Thymus (tissue), 11 donors: ENCODE data around the gene ITLN1. TPM values are rescaled to one million over a fixed set of nuclear protein-coding genes. Genes with fewer than 3 reads are reported as not detected.
A peak's percentile ranks its signal among the peaks of the same experiment; 100 is the strongest.
"Not testable (repeated sequence)": the region's sequence is repeated elsewhere in the genome, so short reads cannot be mapped to it uniquely, and the experiment has no call there.

Source experiments
- DNase-seq, 9 donors: peaks; one replicate each; pipeline ENCODE4 v3.0.0-alpha.2; 2013; ENCODE audit warnings: low spot score in 9 of 9, low read depth in 6 of 9, missing footprints in 1 of 9
- H3K27ac ChIP-seq, 2 donors: one replicate each; pipeline ENCODE4 v1.5.1; 2013; ENCODE audit warnings: control low read depth in 1 of 2, low read depth in 1 of 2, low read length in 1 of 2, mild to moderate bottlenecking in 1 of 2, moderate library complexity in 1 of 2
- H3K27me3 ChIP-seq, 2 donors: one replicate each; pipeline ENCODE4 v1.5.1; 2013; ENCODE audit warnings: low read length in 1 of 2; ENCODE audit not compliant: control insufficient read depth in 2 of 2, insufficient read depth in 1 of 2
- H3K36me3 ChIP-seq, 2 donors: one replicate each; pipeline ENCODE4 v1.5.1; 2013; ENCODE audit warnings: low read length in 1 of 2, mild to moderate bottlenecking in 1 of 2, moderate library complexity in 1 of 2; ENCODE audit not compliant: control insufficient read depth in 2 of 2, insufficient read depth in 2 of 2
- H3K4me1 ChIP-seq, 2 donors: one replicate each; pipeline ENCODE4 v1.5.1; 2013; ENCODE audit warnings: low read length in 2 of 2; ENCODE audit not compliant: control insufficient read depth in 2 of 2, insufficient read depth in 2 of 2
- H3K4me3 ChIP-seq, 2 donors: one replicate each; pipeline ENCODE4 v1.5.1; 2013; ENCODE audit warnings: low read length in 2 of 2, control low read depth in 1 of 2, mild to moderate bottlenecking in 1 of 2
- H3K9me3 ChIP-seq, 2 donors: one replicate each; pipeline ENCODE4 v1.5.1; 2013; ENCODE audit warnings: low read length in 1 of 2, mild to moderate bottlenecking in 1 of 2; ENCODE audit not compliant: control insufficient read depth in 2 of 2, insufficient read depth in 1 of 2
- WGBS: extraction: QIAGEN DNeasy Blood & Tissue Kit; methylation state at CpG from one replicate; pipeline ENCODE4 v1.1.7; 2013; 5-methylcytosine and 5-hydroxymethylcytosine counted together
- polyA plus RNA-seq: library from polyadenylated mRNA; stranded (reverse); fragments of 200-250 nt; gene quantifications from one replicate; pipeline ENCODE4 v1.2.3, GENCODE V29; 2013
- total RNA-seq: library from RNA; stranded (reverse); fragments of 120-200 nt; gene quantifications from one replicate; pipeline ENCODE4 v1.2.4, GENCODE V29; 2013
- donor health status: healthy.

The ITLN1 gene
- total and polyA plus RNA-seq, 2 donors, result 2.1 to 8.7 TPM

- H3K4me3 ChIP-seq, result no peak overlapping the region
- H3K27me3 ChIP-seq, result no peaks in the 10 kb centered on the region
- no peak overlapping the region for H3K27ac ChIP-seq
- no peak for DNase-seq
- H3K36me3 ChIP-seq, result no peaks in the 10 kb centered on the region
- no peaks in the 10 kb centered on the region for H3K9me3 ChIP-seq
- 67% methylated on average over 2 of the region's 2 CpGs for WGBS
- H3K4me1 ChIP-seq, result no peaks in the 10 kb centered on the region
Measured at GRCh38 chr1:160888926-160889325, 3.9 kb upstream of the ITLN1 start.

GRCh38 chr1:160887071-160887470 is 2.1 kb upstream of the ITLN1 start:
- Histone ChIP-seq H3K36me3 (no peaks in the 10 kb centered on the region), H3K9me3 (no peaks in the 10 kb centered on the region), H3K4me1 (no peaks in the 10 kb centered on the region), H3K27ac (no peak overlapping the region), H3K4me3 (no peak overlapping the region), H3K27me3 (no peaks in the 10 kb centered on the region)
- 77% methylated on average over 2 of the region's 2 CpGs for WGBS
- no peak for DNase-seq

- H3K4me3 ChIP-seq, result no peak overlapping the region
- no peaks in the 10 kb centered on the region for H3K9me3 ChIP-seq
- peak in 2 of 9 donors; percentile 25 to 30 for DNase-seq
- no peaks in the 10 kb centered on the region for H3K36me3 ChIP-seq
- no peaks in the 10 kb centered on the region for H3K27me3 ChIP-seq
- no peak overlapping the region for H3K27ac ChIP-seq
- 97% methylated on average over 6 of the region's 6 CpGs for WGBS
- H3K4me1 ChIP-seq, result no peaks in the 10 kb centered on the region
Measured at GRCh38 chr1:160884579-160884978, 401 bp downstream of the ITLN1 start.

GRCh38 chr1:160883581-160884513 is 1.1 kb downstream of the ITLN1 start:
- 96% methylated on average over 13 of the region's 13 CpGs for WGBS

GRCh38 chr1:160882582-160882981 is 2.4 kb downstream of the ITLN1 start:
- WGBS, result 98% methylated on average over 1 of the region's 1 CpG

More at GRCh38 chr1:160883581-160884513, 1.1 kb downstream of the ITLN1 start:
- no peak for DNase-seq
- H3K4me1 ChIP-seq, result peaks cover 0 to 6% of the 10 kb centered on the region in 2 donors
- no peaks in the 10 kb centered on the region for H3K36me3 ChIP-seq
- H3K27me3 ChIP-seq, result no peaks in the 10 kb centered on the region
- no peak overlapping the region for H3K27ac ChIP-seq
- H3K9me3 ChIP-seq, result no peaks in the 10 kb centered on the region
- H3K4me3 ChIP-seq, result no peak overlapping the region

GRCh38 chr1:160881264-160881663 is 3.7 kb downstream of the ITLN1 start:
- not testable (repeated sequence) for H3K27ac ChIP-seq

More at GRCh38 chr1:160882582-160882981, 2.4 kb downstream of the ITLN1 start:
- Histone ChIP-seq H3K36me3 (no peaks in the 10 kb centered on the region), H3K27ac (no peak overlapping the region), H3K4me1 (peaks cover 0 to 11% of the 10 kb centered on the region in 2 donors), H3K9me3 (no peaks in the 10 kb centered on the region), H3K4me3 (no peak overlapping the region), H3K27me3 (no peaks in the 10 kb centered on the region)
- no peak for DNase-seq

GRCh38 chr1:160880216-160880615 is 4.8 kb downstream of the ITLN1 start:
- Histone ChIP-seq H3K27ac (no peak overlapping the region), H3K9me3 (no peaks in the 10 kb centered on the region), H3K4me3 (no peak overlapping the region), H3K27me3 (no peaks in the 10 kb centered on the region), H3K36me3 (no peaks in the 10 kb centered on the region), H3K4me1 (peaks cover 0 to 11% of the 10 kb centered on the region in 2 donors)
- WGBS, result 96% methylated on average over 3 of the region's 3 CpGs
- no peak for DNase-seq

More at GRCh38 chr1:160881264-160881663, 3.7 kb downstream of the ITLN1 start:
- H3K4me3 ChIP-seq, H3K36me3 ChIP-seq, H3K9me3 ChIP-seq, H3K27me3 ChIP-seq, DNase-seq: not testable (repeated sequence)
- H3K4me1 ChIP-seq, result peaks cover 0 to 11% of the 10 kb centered on the region in 2 donors
- 95% methylated on average over 7 of the region's 7 CpGs for WGBS

GRCh38 chr1:160879056-160879455 is 5.9 kb downstream of the ITLN1 start:
- no peak overlapping the region for H3K4me3 ChIP-seq
- no peak overlapping the region for H3K27ac ChIP-seq
- WGBS, result 77% methylated on average over 8 of the region's 8 CpGs
- H3K27me3 ChIP-seq, result no peaks in the 10 kb centered on the region
- H3K9me3 ChIP-seq, result no peaks in the 10 kb centered on the region
- DNase-seq, result no peak
- no peaks in the 10 kb centered on the region for H3K36me3 ChIP-seq
- peaks cover 0 to 11% of the 10 kb centered on the region in 2 donors for H3K4me1 ChIP-seq

- Histone ChIP-seq H3K9me3 (no peaks in the 10 kb centered on the region), H3K36me3 (no peaks in the 10 kb centered on the region), H3K4me1 (peaks cover 0 to 11% of the 10 kb centered on the region in 2 donors), H3K27me3 (no peaks in the 10 kb centered on the region), H3K4me3 (no peak overlapping the region), H3K27ac (no peak overlapping the region)
- DNase-seq, result peak in 5 of 9 donors; percentile 36 to 74 (median 48)
Measured at GRCh38 chr1:160877221-160877620, 7.8 kb downstream of the ITLN1 start.
